SKM-1 treated with dmso at 0.1 percent for 144 hours (cell line): ENCODE data around the gene UXS1.

Experiments used
- DNase-seq: peaks from one replicate; lab custom pipeline; 2025; ENCODE audit not compliant: unreplicated experiment; lab: John Stamatoyannopoulos, UW

Gene UXS1

DNA sequence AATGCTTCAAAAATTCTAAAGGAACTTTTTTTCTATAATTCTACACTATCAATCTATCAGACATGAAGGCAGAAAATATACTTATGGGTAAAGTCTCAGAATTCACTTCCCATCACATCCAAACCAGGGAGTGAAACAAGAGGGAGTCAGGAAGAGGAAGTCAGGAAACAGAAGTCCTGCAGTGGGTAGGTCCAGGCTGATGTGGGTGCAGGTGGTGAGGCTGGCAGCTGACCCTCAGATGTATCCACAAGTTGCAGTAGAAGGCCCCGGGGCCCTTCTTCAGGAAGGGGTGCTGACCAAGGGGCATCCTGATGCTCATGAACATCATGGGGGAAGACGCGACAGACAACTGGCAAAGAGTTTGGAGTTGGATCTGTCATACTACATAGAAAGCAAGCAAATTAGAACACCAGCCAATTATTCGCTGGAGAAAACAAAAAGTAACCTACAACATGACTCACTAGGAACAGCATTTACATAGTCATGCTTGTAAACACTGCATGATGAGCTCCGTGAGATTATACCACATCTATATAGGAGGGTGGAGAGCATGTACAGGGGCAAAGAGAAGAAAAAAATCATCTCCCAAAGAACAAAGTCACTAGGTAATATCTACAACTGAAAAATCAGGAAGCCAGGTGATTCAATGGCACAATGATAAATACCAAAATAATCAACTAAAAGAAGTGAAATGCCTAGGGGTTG, 4.2 kb downstream of the UXS1 start:
- no peak for DNase-seq

DNA sequence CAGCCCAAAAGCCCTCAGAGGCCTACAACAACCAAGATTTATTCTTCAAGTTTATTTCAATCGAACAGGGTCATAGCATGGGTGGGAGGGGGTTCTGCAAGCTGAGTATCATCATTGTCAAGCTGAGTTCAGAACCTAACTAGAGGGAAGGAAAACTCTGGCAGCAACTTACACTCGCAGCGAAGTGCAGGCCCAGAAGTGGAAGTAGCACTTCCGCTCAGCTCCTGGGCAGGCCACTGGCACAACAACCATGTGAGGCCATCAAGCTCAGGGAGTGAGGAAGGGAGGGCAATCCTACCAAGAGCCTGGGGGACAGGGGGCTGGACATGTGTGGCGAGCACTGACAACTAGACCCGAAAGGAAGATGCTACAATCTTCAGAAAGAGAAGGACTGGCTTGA, 4.8 kb downstream of the UXS1 start:
- DNase-seq: peak; percentile 47

DNA sequence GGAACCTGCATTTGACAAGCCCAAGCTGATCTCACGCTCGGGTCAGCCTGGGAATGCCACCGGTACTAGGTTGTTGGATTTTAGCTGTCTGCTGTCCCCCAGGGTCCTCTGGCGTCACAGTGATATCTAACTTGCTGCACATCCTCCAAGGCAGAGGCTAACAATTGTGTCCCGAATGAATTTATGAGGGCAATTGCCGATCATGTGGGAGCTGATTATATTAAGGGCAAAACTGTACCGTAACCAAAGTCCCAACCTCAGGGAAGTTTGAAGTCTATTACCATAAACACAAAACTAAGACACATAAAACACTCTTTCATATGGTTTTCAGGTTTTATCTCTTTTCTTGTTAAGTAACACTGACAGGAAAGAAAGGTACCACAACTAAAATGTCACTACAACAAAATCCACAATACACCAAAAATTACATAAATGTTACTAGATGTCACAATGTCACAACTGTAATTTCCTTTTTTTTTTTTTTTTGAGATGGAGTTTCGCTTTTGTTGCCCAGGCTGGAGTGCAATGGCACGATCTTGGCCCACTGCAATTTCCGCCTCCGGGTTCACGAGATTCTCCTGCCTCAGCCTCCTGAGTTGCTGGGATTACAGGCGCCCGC, 6.7 kb downstream of the UXS1 start:
- DNase-seq: no peak

DNA sequence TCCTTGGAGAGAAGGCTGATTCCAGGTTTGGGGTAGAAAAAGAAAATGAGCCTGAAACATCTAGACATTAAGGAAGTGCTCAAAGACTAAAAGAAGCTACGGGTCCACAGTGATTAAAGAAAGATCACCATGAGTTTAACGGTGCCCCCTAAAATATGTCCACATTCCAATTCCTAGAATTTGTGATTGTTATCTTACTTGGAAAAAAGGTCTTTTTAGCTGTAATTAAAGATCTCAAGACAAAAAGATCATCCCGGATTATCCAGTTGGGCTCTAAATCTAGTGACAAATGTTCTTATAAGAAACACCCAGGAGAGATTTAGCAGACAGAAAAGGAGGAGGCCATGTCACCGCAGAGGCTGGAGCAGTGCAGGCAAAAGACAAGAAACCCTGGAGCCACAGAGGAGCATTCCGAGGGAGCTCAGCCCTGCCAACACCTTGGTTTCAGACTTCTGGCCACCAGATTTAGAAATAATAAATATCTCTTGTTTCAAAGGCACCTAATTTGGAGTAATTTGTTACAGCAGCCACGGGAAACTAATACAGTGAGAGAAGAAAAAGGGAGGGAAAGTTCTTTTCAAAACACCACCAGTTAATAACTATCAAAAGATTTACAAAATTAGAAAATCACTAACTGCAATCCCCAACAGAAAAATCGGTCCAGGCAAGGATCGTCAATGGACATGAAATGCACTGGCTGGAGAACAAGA, 8.5 kb downstream of the UXS1 start:
- DNase-seq: no peak

DNA sequence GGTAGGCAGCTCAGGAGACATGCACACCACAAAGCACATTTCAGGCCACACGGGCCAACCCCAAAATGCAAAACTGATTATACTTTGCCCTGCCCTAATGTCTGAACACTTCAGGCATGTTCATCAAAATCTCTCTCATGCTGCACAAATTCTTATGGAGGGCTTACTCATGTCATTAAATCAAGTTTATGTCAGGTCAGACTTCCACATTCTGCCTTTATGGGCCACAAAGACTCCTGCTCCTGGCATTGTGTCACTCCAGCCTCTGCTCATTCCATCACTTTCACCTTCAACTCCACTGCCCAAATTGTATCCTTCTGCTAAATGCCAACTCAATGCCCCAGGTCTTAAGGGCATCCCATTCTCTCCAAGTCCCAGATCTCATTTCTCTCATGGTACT, 9.2 kb downstream of the UXS1 start:
- DNase-seq: no peak

GRCh38 chr2:106184394-106184793, 9.7 kb downstream of the UXS1 start:
- DNase-seq: no peak

- DNase-seq: no peak
Measured at GRCh38 chr2:106183101-106183696, 10.9 kb downstream of the UXS1 start.

DNA sequence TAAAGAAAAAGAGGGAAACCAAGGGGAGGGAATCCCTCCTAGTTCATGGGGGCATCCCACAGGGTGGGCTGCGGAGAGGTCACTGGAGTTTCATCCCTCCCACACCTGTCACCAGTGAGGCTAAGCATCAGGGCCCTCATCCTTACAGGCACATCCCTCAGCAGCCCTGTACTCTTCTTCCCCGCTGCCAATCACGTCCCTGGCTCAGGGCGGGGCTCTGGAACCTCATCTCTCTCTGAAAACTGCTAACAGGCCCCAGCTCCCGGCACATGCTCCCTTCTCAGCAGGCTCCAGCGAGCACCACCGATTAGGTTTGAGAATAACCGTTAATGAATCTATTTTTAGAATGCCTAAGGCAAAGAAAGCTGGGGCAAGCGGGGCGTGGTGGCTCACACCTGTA, 13.0 kb downstream of the UXS1 start:
- DNase-seq: peak; percentile 3

GRCh38 chr2:106180602-106181001, 13.5 kb downstream of the UXS1 start:
- DNase-seq: no peak

GRCh38 chr2:106178716-106179115, 15.4 kb downstream of the UXS1 start:
- DNase-seq: no peak

DNA sequence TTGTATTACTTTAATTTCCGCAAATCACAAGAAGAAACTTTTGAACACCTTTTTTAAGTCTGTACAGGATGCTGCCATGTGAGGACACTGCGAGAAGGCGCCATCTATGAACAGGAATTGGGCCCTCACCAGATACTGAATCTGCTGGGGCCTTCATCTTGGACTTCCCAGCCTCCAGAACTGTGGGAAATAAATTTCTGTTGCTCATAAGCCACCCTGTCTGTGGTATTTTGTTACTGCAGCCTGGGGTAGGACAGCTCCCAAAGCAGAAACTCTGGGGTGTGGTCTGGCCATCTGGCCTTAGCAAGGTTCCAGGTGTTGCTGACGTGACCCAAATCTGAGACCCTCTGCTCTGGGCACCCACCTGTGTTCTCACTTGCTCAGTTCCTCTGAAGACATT, 16.5 kb downstream of the UXS1 start:
- DNase-seq: no peak

DNA sequence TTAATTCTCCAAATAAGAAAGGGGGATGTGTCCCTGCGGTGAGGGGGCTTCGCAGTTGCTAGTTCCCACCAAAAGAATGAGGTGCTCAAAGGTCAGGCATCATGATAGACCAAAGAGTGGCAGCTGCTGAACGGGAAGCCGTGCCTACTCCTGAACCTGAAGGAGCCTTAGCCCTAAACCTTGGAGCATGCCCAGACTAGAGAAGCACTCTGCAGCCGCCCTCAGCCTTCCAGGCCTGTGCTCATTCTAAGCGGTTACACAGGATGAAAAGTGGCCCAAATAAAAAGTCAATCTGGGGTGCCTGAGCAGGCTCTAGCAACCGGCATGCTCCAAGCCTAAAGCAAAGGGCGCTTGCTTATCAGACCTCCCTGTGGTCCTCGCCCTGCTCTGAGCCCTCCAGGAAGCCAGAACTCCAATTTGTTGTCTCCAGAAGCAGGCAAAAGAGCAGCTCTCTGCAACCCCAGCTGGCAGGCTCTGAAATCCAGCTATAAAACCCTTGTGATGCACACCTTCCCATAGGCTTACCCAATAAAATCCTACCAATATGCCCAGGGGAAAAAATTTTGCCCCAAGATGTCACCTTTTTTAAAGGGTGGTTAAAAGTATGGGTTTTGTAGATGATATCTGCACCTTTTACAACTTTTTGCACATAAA, 17.5 kb downstream of the UXS1 start:
- no peak for DNase-seq

GRCh38 chr2:106175086-106175850, 18.8 kb downstream of the UXS1 start:
- DNase-seq: no peak

DNA sequence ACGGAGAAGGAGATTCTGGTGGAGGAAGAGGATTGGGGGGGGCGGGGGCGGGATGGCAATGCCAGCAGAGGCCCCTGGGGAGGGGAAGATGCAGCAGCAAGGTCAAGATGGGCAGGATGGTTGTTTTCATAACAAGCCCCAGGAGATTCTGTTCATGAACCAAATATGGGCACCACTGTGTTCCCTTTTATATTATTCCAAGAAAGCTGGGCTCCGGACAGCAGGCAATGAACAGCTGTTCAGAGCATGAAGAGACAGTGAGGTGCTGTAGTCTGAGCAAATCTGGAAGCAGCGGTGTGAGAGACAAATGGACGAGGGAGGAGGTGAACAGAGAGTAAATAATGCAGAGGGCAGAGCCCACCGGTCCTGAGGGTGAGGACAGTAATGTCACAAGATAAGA, 20.0 kb downstream of the UXS1 start:
- no peak for DNase-seq

- DNase-seq: no peak
Measured at GRCh38 chr2:106172649-106173048, 21.5 kb downstream of the UXS1 start.

GRCh38 chr2:106168657-106169056, 25.4 kb downstream of the UXS1 start:
- no peak for DNase-seq

DNA sequence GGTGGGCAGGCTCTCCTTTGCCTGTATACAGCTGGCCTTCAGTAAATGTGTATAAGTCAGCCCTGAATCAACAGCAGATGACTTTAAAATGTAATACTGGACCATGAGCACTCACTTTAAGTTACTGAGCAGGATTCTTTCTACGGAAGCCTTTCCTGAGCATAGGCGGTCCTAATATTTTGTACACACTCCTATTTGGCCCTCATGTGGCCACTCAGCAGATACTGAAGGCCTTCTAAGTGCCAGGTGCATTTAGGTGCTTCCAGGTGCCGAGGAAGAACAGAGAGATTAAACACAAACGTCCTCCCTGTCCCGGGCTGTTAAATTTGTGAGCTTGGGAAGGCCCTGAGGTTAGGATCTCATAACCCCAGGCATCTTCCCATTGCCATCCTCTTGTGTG, 27.0 kb downstream of the UXS1 start:
- DNase-seq: no peak

DNA sequence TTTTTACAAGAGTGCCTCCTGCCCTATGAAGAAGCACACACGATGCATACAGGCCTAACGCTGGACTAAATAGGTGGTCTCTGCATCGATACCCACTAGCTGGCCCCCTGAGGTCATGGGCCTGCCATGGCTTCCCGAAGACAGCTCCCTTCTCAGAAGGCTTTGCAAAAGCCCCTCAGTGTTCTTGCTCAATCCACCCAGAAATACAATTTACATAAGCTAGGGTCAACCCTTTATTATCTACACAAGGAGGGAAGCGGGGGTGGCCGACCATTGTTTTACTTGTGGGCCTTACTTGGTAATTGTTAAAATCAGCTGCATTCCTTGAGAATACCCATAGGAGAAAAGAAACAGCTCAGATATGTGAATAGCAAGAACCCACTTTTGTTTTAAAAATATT, 28.5 kb downstream of the UXS1 start:
- no peak for DNase-seq

DNA sequence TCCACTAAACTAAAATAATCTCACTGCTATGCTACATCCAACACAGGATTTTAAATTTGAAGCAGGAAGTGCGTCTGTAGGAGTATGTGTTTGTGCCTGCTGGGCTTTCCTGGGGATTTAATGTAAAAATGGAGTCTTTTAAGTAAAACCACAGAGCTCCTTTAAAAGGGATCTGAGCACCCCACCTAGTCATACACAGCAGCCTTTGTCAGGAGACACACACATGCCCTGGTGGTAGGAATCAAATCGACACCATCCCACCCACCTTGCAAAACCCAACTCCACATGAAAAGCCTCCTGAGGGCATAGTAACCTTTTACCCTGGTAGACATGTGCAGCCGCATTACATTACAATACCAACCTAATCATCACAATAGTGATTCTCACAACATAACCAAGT, 29.1 kb downstream of the UXS1 start:
- no peak for DNase-seq

DNA sequence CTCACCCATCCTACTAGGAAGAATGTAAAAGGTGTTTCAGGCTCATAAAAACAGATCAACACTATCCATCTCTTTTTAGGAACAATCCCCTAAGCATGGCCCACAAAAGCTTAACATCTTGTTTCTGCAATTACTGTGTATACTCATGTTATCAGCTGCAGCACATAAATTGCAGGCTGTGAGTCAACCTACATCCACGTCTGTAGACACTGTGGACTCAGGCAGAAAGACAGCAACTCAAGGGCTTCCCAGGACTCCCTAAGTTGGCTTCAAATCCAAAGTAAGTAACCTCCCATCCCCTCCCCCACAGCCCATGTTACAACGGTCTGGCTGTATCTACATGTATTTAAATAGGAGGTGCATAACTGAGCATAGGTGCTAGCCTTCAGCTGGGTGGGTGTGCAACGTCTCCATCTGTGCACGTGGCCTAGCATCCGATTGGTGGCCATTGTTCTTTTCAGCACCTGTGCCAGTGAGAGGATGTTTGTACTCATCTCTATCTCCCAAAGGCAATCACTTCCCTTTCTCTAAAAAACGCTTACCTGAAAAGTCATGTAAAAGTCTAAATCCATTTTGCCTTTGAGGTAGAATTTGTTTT, 30.1 kb downstream of the UXS1 start:
- DNase-seq: no peak
